Measurements from ENCODE around the gene PLEKHA6.

DNA sequence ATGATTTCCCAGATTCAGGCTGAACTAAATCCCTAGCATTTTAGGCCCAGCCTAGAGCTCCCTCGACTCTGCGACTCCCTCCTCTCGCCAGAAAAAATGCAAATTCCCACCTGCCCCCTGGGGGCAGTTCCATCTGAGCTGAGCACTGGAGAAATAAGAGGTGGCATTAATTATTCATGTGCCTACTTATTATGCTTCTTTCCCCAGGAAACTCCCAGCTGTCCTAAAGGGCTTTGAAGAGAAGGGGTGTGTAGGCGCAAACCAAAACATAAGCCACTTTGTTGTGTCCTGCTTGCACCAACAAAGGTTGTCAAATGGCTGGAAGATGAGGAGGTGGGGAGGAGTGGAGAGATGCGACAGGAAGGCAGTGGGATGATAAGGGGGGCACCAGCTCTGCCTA, 104.5 kb downstream of the PLEKHA6 start:
- TF ChIP-seq POLR2AphosphoS5 (IDR thresholded peaks at IDR 0.05; ENCODE audit: low read depth, low read length) = no peak
- TF ChIP-seq POLR2A (IDR thresholded peaks at IDR 0.05; ENCODE audit: low read depth, low read length) = no peak
- no peak for TF ChIP-seq TAF1 (IDR thresholded peaks at IDR 0.05; ENCODE audit: low read depth, low read length)
- no peak for TF ChIP-seq PAX5 (IDR thresholded peaks at IDR 0.05; ENCODE audit: insufficient read depth, low read length, severe bottlenecking)
- no peak for TF ChIP-seq POU2F2 (IDR thresholded peaks at IDR 0.05; ENCODE audit: low read depth, low read length)

Data from GM12891 (cell line).